ENCODE measurements around the gene IL16.

IL16 gene

DNA sequence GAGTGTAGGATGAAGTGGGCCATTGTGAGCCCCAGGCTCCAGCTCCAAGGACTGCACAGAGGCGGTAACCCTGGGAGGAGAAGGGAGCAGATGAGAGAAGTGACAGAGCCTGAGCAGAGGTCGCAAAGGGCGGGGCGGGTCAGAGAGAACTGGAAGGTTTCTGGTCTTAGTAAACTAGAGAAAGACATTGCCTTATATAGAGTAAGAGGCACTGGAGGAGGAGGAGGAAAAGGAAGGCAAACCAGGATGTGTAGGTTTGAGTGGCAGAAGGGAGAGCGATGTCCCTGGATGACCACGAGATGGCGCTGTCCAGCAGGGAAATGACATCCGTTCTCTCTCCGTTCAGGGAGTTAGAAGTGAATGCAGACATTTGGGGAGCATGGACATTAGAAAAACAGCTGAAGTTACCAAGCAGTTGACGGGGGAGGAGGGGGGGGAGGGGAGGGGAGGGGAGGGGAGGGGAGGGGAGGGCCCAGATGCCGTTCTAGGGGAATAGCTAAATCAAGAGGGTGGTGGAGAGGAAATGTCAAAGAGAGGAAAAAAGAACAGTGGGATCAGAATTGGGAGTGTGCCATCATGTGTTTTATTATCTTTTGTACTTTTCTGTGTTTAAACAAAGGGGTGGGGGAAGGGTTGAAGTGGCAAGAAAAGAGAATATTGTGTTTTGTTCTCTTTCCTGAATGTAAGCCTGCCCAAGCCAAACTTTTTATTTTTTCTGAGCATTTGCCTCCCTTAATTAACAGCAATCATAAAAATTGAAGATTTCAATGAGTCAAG is 78.4 kb downstream of the IL16 start:
- ATAC-seq (ENCODE audit: low read depth) (peak; percentile 97), DNase-seq (ENCODE audit: low spot score in 2 of 2) (peak; percentile 64 to 72)
- H3K36me3 Mint-ChIP-seq: peaks cover 4% of the 10 kb centered on the region
- H3K4me3 Mint-ChIP-seq: peak overlapping the region; percentile 35
- H3K4me1 Mint-ChIP-seq: peaks cover 12% of the 10 kb centered on the region
- peak overlapping the region; percentile 52 for H3K27ac Mint-ChIP-seq
- peaks cover 4% of the 10 kb centered on the region for H3K9me3 Mint-ChIP-seq
- H3K27me3 Mint-ChIP-seq: no peaks in the 10 kb centered on the region

GRCh38 chr15:81275711-81276392 is 79.2 kb downstream of the IL16 start:
- Mint-ChIP-seq H3K27me3 (no peaks in the 10 kb centered on the region), H3K4me3 (no peak overlapping the region), H3K9me3 (peaks cover 4% of the 10 kb centered on the region), H3K4me1 (peaks cover 12% of the 10 kb centered on the region), H3K27ac (no peak overlapping the region), H3K36me3 (peaks cover 4% of the 10 kb centered on the region)
- no peak for DNase-seq (ENCODE audit: low spot score in 2 of 2)
- no peak for ATAC-seq (ENCODE audit: low read depth)

DNA sequence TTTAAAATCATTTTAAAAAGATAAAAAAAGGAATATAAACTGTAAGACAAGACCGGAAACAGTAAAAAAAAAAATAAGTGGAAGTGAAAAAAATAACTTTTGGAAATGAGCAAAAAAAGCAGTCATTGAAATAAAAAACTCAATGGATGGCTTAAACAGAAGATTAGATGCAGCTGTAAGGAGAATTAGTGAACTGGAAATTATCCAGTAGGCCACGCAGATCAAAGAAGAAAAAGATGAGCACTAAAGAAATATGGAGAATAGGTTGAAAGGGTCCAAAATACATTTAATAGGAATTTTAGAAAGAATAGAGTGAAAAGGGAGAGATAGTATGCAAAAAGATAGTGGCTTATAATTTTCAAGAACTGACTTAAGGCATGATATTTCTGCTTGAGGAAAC is 80.3 kb downstream of the IL16 start:
- peaks cover 4% of the 10 kb centered on the region for H3K36me3 Mint-ChIP-seq
- no peak overlapping the region for H3K27ac Mint-ChIP-seq
- no peak overlapping the region for H3K4me3 Mint-ChIP-seq
- peaks cover 15% of the 10 kb centered on the region for H3K4me1 Mint-ChIP-seq
- no peaks in the 10 kb centered on the region for H3K27me3 Mint-ChIP-seq
- DNase-seq (ENCODE audit: low spot score in 2 of 2) (no peak), ATAC-seq (ENCODE audit: low read depth) (no peak)
- H3K9me3 Mint-ChIP-seq: peaks cover 4% of the 10 kb centered on the region

- no peak for ATAC-seq (ENCODE audit: low read depth)
- no peak for DNase-seq (ENCODE audit: low spot score in 2 of 2)
- H3K27ac Mint-ChIP-seq: no peak overlapping the region
- H3K9me3 Mint-ChIP-seq: peaks cover 4% of the 10 kb centered on the region
- no peak overlapping the region for H3K4me3 Mint-ChIP-seq
- no peaks in the 10 kb centered on the region for H3K27me3 Mint-ChIP-seq
- H3K36me3 Mint-ChIP-seq: peaks cover 4% of the 10 kb centered on the region
- H3K4me1 Mint-ChIP-seq: peaks cover 18% of the 10 kb centered on the region
Measured at GRCh38 chr15:81277851-81278250, 81.2 kb downstream of the IL16 start.

- DNase-seq (ENCODE audit: low spot score in 2 of 2) (no peak), ATAC-seq (ENCODE audit: low read depth) (no peak)
- Mint-ChIP-seq H3K27me3 (no peaks in the 10 kb centered on the region), H3K4me3 (no peak overlapping the region), H3K9me3 (peaks cover 4% of the 10 kb centered on the region), H3K27ac (no peak overlapping the region), H3K4me1 (peaks cover 18% of the 10 kb centered on the region), H3K36me3 (peaks cover 4% of the 10 kb centered on the region)
Measured at GRCh38 chr15:81278306-81279029, 81.8 kb downstream of the IL16 start.

DNA sequence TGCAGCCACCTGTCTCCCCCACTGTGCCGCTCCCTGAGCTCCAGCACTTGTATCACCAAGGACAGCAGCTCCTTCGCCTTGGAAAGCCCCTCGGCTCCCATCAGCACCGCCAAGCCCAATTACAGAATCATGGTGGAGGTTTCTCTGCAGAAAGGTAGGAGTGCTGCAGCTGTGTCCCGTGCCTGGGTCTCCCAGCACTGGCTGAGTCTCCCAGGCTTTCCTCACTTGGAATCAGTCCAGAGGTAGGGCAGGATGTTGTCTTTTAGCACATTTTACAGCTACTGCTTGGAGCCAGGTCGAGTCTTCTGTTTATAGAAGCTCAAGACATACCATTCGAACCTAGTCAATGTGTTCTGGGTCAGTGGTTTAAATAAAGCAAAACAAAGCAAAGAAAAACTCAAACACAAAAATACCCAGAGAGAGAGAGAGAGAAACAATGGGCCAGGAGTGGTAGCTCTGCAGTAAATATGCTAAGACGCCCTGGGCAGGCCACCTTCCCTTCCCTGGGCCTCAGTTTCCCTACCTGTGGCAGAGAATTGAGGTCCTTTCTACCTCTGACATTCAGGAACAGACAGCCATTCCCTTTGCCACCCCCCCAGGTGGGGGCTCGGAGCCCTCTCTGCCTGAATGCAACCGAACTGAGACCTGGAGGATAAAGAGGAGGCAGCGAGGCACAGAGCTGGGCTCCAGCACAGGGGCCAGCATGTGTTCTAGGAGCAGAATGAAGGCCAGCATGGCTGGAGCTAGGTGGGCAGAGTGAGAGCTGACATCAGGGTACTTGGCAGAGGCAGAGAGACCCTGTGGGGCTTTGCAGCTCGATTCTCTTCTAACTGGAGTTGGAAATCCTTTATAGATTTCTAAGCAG is 83.2 kb downstream of the IL16 start:
- ATAC-seq (ENCODE audit: low read depth) (no peak), DNase-seq (ENCODE audit: low spot score in 2 of 2) (no peak)
- Mint-ChIP-seq H3K27ac (peak overlapping the region; percentile 28), H3K4me3 (no peak overlapping the region), H3K9me3 (peaks cover 4% of the 10 kb centered on the region), H3K4me1 (peaks cover 20% of the 10 kb centered on the region), H3K36me3 (peaks cover 4% of the 10 kb centered on the region), H3K27me3 (no peaks in the 10 kb centered on the region)

DNA sequence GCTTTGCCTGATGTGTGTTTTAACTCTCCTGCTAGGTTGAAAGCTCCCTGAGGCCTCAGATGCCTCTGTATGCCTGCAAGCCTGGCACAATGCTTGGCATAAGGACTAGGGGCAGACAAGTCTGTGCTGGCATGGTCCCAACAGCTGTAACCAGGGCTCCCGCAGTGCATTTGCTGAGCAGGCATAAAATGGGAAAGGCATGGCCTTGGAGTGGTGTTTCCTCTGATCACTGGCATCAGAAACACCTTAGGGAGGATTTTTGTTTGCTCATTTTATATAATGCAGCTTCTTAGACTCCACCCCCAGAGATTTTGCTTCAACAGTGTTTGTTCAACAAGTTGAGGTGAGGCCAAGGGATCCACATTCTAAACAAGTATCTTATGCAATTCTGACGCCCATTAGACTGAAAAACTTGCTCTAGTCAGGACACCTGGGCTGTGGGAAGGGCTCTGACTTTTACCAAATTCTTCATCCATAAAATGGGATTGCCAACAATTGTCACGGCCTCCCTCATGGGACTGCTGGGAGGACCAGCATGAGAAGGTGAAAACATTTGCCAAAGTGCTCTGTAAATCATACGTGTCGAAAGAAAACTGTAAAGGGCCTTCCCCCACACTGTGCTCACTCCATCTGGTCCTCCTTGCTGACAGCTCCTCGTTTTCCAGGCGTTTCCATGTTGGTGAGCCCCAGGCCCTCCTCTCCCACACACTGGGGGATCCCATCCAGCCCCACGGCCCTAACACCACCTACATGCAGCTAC is 84.2 kb downstream of the IL16 start:
- no peak for DNase-seq (ENCODE audit: low spot score in 2 of 2)
- Mint-ChIP-seq H3K27ac (no peak overlapping the region), H3K9me3 (peaks cover 4% of the 10 kb centered on the region), H3K4me1 (peaks cover 26% of the 10 kb centered on the region), H3K36me3 (peaks cover 4% of the 10 kb centered on the region), H3K27me3 (no peaks in the 10 kb centered on the region), H3K4me3 (no peak overlapping the region)
- no peak for ATAC-seq (ENCODE audit: low read depth)

DNA sequence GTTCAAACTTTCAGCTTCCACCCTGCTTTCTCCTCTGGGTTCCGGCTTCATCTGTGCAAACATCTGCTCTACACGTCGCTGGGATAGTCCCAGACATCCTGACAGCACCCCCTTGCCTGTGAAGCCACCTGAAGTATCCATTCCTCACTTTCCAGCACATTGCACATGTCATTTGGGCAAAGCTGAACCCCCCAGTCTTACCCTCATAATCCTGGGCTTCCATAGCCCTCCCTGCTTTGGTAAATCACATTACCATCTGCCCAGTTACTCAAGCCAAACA is 84.7 kb downstream of the IL16 start:
- peaks cover 4% of the 10 kb centered on the region for H3K36me3 Mint-ChIP-seq

DNA sequence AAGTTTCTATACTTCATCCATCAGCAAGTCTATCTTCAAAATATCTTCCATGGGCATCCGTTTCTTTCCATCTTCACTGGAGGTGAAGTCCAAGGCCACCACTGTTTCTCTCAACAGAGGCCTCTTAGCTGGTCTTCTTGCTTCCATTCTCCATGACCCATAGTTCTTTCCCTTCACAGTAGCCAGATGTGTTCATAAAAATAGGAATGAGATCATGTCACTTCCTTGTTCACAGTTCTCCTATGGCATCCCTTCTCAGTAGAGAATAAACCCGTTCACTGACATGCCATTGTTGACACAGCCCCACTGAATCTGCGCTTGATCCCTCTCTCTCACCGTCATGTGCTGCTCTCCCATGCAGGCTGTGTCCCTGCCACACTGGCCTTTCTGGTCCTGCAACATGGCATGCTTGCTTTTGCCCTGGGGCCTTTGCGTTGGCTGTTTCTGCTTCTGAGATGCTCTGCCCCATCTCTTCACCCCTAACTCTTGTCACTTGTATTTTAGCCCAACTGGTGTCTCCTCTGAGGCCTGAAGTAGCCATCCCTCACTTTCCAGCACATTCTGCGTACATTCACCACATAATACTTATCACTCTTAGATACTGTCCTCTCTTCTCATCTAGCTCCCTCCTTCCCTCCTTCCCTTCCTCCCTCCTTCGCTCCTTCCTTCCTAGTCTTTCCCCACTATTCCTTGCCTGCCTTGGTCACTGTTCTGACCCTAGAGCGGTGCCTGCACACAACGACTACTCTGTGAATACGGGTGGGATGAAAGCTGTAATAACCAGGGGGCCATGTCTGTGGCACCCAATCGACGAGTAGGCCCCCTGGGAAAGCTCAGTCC is 85.3 kb downstream of the IL16 start:
- H3K4me1 Mint-ChIP-seq: peaks cover 35% of the 10 kb centered on the region
- H3K27ac Mint-ChIP-seq: peak overlapping the region; percentile 31
- peaks cover 3% of the 10 kb centered on the region for H3K9me3 Mint-ChIP-seq
- no peaks in the 10 kb centered on the region for H3K27me3 Mint-ChIP-seq
- ATAC-seq (ENCODE audit: low read depth): no peak
- no peak for DNase-seq (ENCODE audit: low spot score in 2 of 2)
- peaks cover 4% of the 10 kb centered on the region for H3K36me3 Mint-ChIP-seq
- H3K4me3 Mint-ChIP-seq: no peak overlapping the region

More for the DNA sequence above, 84.7 kb downstream of the IL16 start:
- Mint-ChIP-seq H3K4me1 (peaks cover 29% of the 10 kb centered on the region), H3K4me3 (no peak overlapping the region), H3K27me3 (no peaks in the 10 kb centered on the region), H3K27ac (no peak overlapping the region), H3K9me3 (peaks cover 4% of the 10 kb centered on the region)
- no peak for DNase-seq (ENCODE audit: low spot score in 2 of 2)
- no peak for ATAC-seq (ENCODE audit: low read depth)

- no peak for ATAC-seq (ENCODE audit: low read depth)
- Mint-ChIP-seq H3K36me3 (peaks cover 4% of the 10 kb centered on the region), H3K27me3 (no peaks in the 10 kb centered on the region), H3K4me3 (no peak overlapping the region), H3K4me1 (peaks cover 39% of the 10 kb centered on the region), H3K27ac (no peak overlapping the region), H3K9me3 (peaks cover 2% of the 10 kb centered on the region)
- no peak for DNase-seq (ENCODE audit: low spot score in 2 of 2)
Measured at GRCh38 chr15:81282606-81282895, 85.9 kb downstream of the IL16 start.

DNA sequence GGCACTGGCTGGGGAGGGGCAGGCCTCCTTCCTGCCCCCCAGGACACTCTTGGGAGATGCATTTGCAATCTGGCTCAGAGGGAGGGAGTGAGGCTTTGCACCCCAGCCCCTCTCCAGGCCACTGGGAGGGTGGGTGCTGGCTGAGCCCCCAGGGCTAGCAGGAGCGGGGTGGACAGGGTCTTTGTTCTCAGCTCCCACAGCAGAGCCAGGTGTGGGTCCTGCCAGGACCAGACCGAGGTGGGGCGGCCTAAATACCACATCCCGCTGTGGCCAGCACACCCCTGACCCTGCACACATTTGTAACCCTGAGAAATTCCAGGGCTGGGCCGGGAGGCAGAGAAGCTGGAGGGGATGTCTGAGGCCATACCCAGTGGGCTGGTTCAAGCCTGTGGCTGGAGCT is 86.2 kb downstream of the IL16 start:
- H3K36me3 Mint-ChIP-seq: peaks cover 4% of the 10 kb centered on the region
- peaks cover 42% of the 10 kb centered on the region for H3K4me1 Mint-ChIP-seq
- H3K27me3 Mint-ChIP-seq: no peaks in the 10 kb centered on the region
- no peak overlapping the region for H3K4me3 Mint-ChIP-seq
- H3K27ac Mint-ChIP-seq: no peak overlapping the region
- DNase-seq (ENCODE audit: low spot score in 2 of 2): no peak
- H3K9me3 Mint-ChIP-seq: peaks cover 2% of the 10 kb centered on the region
- ATAC-seq (ENCODE audit: low read depth): no peak

- DNase-seq (ENCODE audit: low spot score in 2 of 2): no peak
- Mint-ChIP-seq H3K9me3 (peaks cover 5% of the 10 kb centered on the region), H3K36me3 (peaks cover 3% of the 10 kb centered on the region), H3K27ac (peak overlapping the region; percentile 100), H3K4me3 (peak overlapping the region; percentile 72), H3K27me3 (no peaks in the 10 kb centered on the region), H3K4me1 (peaks cover 49% of the 10 kb centered on the region)
- ATAC-seq (ENCODE audit: low read depth): no peak
Measured at GRCh38 chr15:81284256-81285031, 87.8 kb downstream of the IL16 start.

Measured in memory B cell (primary cell).